ENCODE measurements around the gene EPGN. TPM values are rescaled to one million over a fixed set of nuclear protein-coding genes. Genes with fewer than 3 reads are reported as not detected.

EPGN gene
- total and polyA plus RNA-seq, 2 of the 13 experiments (the other 11 are each of a cell fraction or from before 2014, with no cell fraction given): not detected

DNA sequence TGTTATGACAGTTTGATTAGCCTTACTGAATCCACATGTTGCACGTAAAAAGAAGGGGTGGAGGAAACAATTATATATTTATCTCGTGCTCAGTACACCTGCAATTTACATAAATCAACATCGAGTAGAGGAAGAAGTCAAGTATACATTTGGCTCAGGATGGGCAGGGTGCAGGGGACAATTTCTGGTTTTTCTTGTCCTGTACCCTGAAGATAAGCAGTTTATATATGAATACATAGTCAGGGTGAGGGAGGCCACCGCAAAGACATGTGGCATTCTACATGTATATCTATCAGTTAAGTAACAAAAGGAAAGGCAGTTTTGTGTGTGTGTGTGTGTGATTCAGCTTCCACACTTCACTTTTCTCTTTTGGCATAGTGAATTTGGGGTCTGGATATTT, 45.6 kb downstream of the EPGN start (continued):
- TF ChIP-seq, protein P1, sequence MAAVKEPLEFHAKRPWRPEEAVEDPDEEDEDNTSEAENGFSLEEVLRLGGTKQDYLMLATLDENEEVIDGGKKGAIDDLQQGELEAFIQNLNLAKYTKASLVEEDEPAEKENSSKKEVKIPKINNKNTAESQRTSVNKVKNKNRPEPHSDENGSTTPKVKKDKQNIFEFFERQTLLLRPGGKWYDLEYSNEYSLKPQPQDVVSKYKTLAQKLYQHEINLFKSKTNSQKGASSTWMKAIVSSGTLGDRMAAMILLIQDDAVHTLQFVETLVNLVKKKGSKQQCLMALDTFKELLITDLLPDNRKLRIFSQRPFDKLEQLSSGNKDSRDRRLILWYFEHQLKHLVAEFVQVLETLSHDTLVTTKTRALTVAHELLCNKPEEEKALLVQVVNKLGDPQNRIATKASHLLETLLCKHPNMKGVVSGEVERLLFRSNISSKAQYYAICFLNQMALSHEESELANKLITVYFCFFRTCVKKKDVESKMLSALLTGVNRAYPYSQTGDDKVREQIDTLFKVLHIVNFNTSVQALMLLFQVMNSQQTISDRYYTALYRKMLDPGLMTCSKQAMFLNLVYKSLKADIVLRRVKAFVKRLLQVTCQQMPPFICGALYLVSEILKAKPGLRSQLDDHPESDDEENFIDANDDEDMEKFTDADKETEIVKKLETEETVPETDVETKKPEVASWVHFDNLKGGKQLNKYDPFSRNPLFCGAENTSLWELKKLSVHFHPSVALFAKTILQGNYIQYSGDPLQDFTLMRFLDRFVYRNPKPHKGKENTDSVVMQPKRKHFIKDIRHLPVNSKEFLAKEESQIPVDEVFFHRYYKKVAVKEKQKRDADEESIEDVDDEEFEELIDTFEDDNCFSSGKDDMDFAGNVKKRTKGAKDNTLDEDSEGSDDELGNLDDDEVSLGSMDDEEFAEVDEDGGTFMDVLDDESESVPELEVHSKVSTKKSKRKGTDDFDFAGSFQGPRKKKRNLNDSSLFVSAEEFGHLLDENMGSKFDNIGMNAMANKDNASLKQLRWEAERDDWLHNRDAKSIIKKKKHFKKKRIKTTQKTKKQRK (IDR thresholded peaks at IDR 0.05; ENCODE audit: low read length): no peak
- TF ChIP-seq KLF13 (CRISPR knock-in tag; IDR thresholded peaks at IDR 0.05): no peak
- no peak for TF ChIP-seq ZNF639 (CRISPR knock-in tag; conservative IDR thresholded peaks at IDR 0.05)
- TF ChIP-seq ZNF230 (CRISPR knock-in tag; IDR thresholded peaks at IDR 0.05): no peak

GRCh38 chr4:74357965-74358364, 49.7 kb downstream of the EPGN start:
- ATAC-seq (no peak), FAIRE-seq (no peak), DNase-seq (ENCODE audit: low spot score) (no peak)
- Histone ChIP-seq H3K79me2 (ENCODE audit: insufficient read depth, low read length) (no peaks in the 10 kb centered on the region), H3K27ac (ENCODE audit: extremely low read length, insufficient read depth, low read length) (no peak overlapping the region), H2AFZ (ENCODE audit: low read length) (no peak overlapping the region), H3K4me2 (ENCODE audit: low read depth, low read length) (no peak overlapping the region), H3K4me1 (ENCODE audit: insufficient read depth, low read length) (no peaks in the 10 kb centered on the region), H3K4me3 (replicated peaks in 1 of 3; ENCODE audit: insufficient read depth in 1 of 3, low read depth in 2 of 3, low read length in 3 of 3) (no peak overlapping the region), H4K20me1 (ENCODE audit: insufficient read depth, low read length) (no peaks in the 10 kb centered on the region), H3K36me3 (replicated peaks in 1 of 2; ENCODE audit: control insufficient read depth in 1 of 2, insufficient read depth in 2 of 2, low read length in 2 of 2) (no peaks in the 10 kb centered on the region), H3K9ac (ENCODE audit: insufficient read depth, low read depth, low read length) (no peak overlapping the region), H3K27me3 (ENCODE audit: control insufficient read depth in 1 of 2, insufficient read depth in 2 of 2, low read length in 2 of 2) (no peaks in the 10 kb centered on the region), H3K9me3 (ENCODE audit: low read length) (no peaks in the 10 kb centered on the region)
- intact Hi-C loops (cut with micrococcal nuclease; ENCODE audit: unreplicated experiment): no loop called here
- in situ Hi-C loops (cut with HindIII; ENCODE audit: extremely low pct_ligation_motif_present, low pct_unique_long_range_greater_than_20kb): no loop called here
- POLR2A ChIA-PET: no interaction called here
- BruUV-seq (replicated peaks): no TSS peak
- WGBS (ENCODE audit: low lambda C conversion rate): 6% methylated on average over 1 of the region's 1 CpG
- CTCF ChIA-PET (ENCODE audit: low intra/inter-chr PET ratio, low total read pairs): no interaction called here
- no peak for TF ChIP-seq ASH2L (IDR thresholded peaks at IDR 0.05; ENCODE audit: insufficient read length, low read depth, low read length)
- no peak for TF ChIP-seq PHF8 (CRISPR knock-in tag; IDR thresholded peaks at IDR 0.05)
- no peak for TF ChIP-seq POGZ (CRISPR knock-in tag; IDR thresholded peaks at IDR 0.05)
